GM12801 (cell line): ENCODE data around the gene HSFX2.

Experiments
- CTCF ChIP-seq: IDR thresholded peaks from one replicate; pipeline ENCODE4 v1.5.1; 2011; ENCODE audit warnings: control low read depth; ENCODE audit not compliant: insufficient read length; ENCODE audit errors: extremely low read depth

The HSFX2 gene

GRCh38 chrX:149631234-149632165, 36.4 kb upstream of the HSFX2 start, which contains the start of gene TMEM185A:
TMEM185A (minus strand) TSS chrX:149631792; CDS start chrX:149631580, 212 bp downstream.
- no peak for TF ChIP-seq CTCF

GRCh38 chrX:149630681-149631233, 35.6 kb upstream of the HSFX2 start:
- TF ChIP-seq CTCF, result no peak

- no peak for TF ChIP-seq CTCF
Observed at GRCh38 chrX:149629730-149630387, 34.7 kb upstream of the HSFX2 start.

GRCh38 chrX:149628768-149629167, 33.7 kb upstream of the HSFX2 start:
- TF ChIP-seq CTCF, result no peak

- TF ChIP-seq CTCF, result no peak
Observed at GRCh38 chrX:149628280-149628679, 33.2 kb upstream of the HSFX2 start.

DNA sequence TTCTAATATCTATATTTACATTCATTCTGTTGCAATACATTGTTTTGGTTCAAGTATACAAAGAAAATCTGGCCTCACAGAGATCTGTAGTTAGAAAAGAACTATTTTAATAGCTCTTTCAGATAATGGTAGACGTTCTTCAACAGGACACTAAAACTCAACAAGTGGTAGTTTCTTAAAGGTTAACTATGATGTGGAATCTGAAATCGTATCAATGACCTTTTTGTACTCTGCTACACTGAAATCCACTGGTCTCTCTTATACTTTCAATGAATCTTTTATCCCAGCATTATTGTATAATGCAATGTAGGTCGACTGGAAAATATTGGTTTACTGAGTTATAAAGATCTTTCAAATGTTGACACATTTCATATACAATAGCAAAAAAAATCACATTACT, 23.8 kb upstream of the HSFX2 start:
- TF ChIP-seq CTCF, result no peak

- no peak for TF ChIP-seq CTCF
Observed at GRCh38 chrX:149611623-149612175, 16.6 kb upstream of the HSFX2 start.
